Lower leg skin (tissue), 4 donors: Measurements from ENCODE around the gene SLC22A7. TPM values are rescaled to one million over a fixed set of nuclear protein-coding genes. Genes with fewer than 3 reads are reported as not detected.
A peak's percentile ranks its signal among the peaks of the same experiment; 100 is the strongest.

ENCODE experiments used
- DNase-seq, 2 donors: peaks; one replicate each; pipeline ENCODE4 v3.0.0-alpha.2; 2019; ENCODE audit warnings: low spot score in 2 of 2
- H3K4me3 ChIP-seq: fragments of 200-600 bp; sonication (generic); 2 replicates; pipeline ENCODE4 v1.5.1; 2017; ENCODE audit warnings: mild to moderate bottlenecking, low read depth; ENCODE audit not compliant: poor library complexity, severe bottlenecking
- POLR2A ChIP-seq, 2 donors: fragments of 450-650 bp; IDR thresholded peaks; one replicate each; pipeline ENCODE4 v1.6.1; 2016 to 2017; ENCODE audit warnings: antibody characterized with exemption in 2 of 2, mild to moderate bottlenecking in 1 of 2, moderate library complexity in 1 of 2
- WGBS, 2 donors: methylation state at CpG; one replicate each; pipeline ENCODE4 v1.1.5; 2018; 5-methylcytosine and 5-hydroxymethylcytosine counted together
- intact Hi-C: fragments of 100-400 bp; cut with DNase I; formaldehyde crosslinking; loops from one replicate; pipeline ENCODE4 v1.15.0; 2023; ENCODE audit warnings: low total_unique reads
- total RNA-seq, 4 donors: library from RNA; depleted of rRNA; stranded (reverse); fragments of >200 nt; gene quantifications; one replicate each; pipeline ENCODE4 v1.1.0, GENCODE V29; 2016
- TF ChIP-seq, protein P1 (sequence below), 3 donors: fragments of 450-650 bp; IDR thresholded peaks; one replicate each; pipeline ENCODE4 v1.5.1; 2016; ENCODE audit warnings: antibody characterized with exemption in 3 of 3, mild to moderate bottlenecking in 3 of 3, moderate library complexity in 2 of 3

SLC22A7 gene
- total RNA-seq, 4 donors from 2014 or later: not detected

DNA sequence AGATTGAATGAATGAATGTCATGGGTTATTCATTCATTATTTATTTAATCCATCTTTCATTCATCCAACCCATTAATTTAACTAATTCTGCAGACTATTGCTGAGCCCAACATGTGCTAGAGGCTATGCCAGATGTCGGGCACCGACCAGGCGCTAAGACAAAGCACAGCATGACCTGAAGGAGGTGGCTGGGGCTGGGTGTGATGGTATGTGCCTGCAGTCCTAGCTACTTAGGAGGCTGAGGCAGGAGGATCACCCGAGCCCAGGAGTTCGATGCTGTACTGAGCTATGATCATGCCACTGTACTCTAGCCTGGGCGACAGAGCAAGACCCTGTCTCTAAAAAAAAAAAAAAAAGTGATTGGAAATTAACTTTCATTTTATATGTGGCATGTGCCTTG, 5.7 kb upstream of the SLC22A7 start:
- H3K4me3 ChIP-seq: no peak overlapping the region
- WGBS, 2 donors: 89 to 90% methylated on average over 6 of the region's 6 CpGs

DNA sequence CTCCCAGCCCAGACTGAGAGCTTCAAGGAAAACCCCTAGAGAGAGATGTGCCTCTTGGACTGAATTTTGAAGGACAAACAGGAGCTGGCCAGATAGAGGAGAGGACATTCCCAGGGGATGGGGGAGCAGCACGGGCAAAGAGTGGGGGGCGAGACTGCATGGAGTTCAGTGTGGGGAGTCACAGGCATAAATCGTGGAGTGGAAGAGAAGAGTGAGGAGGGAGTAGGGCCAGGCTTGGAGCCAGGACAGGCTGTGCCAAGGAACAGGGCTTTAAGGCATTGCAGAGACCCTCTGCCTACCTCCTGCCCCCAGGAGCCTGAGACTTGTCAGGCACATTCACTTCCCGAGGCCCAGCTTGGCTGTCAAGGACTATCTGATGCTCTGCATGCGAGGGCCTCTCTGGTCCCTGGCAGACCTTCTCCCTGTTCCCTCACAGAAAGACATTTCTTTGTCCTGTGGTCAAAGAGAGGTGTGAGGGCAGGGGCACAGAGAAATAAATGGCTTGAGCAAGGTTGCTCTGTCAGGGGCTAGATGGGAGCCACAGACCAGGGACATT, 5.2 kb upstream of the SLC22A7 start:
- no peak for DNase-seq
- TF ChIP-seq, protein P1, sequence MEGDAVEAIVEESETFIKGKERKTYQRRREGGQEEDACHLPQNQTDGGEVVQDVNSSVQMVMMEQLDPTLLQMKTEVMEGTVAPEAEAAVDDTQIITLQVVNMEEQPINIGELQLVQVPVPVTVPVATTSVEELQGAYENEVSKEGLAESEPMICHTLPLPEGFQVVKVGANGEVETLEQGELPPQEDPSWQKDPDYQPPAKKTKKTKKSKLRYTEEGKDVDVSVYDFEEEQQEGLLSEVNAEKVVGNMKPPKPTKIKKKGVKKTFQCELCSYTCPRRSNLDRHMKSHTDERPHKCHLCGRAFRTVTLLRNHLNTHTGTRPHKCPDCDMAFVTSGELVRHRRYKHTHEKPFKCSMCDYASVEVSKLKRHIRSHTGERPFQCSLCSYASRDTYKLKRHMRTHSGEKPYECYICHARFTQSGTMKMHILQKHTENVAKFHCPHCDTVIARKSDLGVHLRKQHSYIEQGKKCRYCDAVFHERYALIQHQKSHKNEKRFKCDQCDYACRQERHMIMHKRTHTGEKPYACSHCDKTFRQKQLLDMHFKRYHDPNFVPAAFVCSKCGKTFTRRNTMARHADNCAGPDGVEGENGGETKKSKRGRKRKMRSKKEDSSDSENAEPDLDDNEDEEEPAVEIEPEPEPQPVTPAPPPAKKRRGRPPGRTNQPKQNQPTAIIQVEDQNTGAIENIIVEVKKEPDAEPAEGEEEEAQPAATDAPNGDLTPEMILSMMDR (IDR thresholded peaks at IDR 0.05): no peak
- TF ChIP-seq POLR2A (IDR thresholded peaks at IDR 0.05): no peak
- WGBS, 2 donors: 73 to 80% methylated on average over 5 of the region's 5 CpGs
- H3K4me3 ChIP-seq: no peak overlapping the region
- intact Hi-C loops: no loop called here

More for the DNA sequence above, 5.7 kb upstream of the SLC22A7 start:
- intact Hi-C loops: no loop called here
- TF ChIP-seq, protein P1 (IDR thresholded peaks at IDR 0.05): no peak
- no peak for TF ChIP-seq POLR2A (IDR thresholded peaks at IDR 0.05)
- no peak for DNase-seq

DNA sequence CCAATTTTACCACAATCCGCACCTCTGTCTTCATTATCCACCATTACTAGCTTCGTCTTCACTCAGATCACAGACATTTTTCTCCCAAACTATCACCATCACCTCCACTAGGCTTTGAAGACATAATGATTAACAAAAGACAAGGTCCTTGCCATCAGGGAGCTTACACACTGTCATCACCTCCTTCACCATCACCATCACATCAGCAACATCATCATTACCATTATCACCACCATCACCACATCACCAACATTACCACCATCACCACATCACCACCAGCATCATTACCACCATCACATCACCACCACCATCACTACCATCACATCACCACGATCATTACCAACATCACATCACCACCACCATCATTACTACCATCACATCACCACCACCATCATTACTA, 4.4 kb upstream of the SLC22A7 start:
- intact Hi-C loops: no loop called here
- WGBS, 2 donors: 92 to 95% methylated on average over 3 of the region's 3 CpGs
- TF ChIP-seq, protein P1 (IDR thresholded peaks at IDR 0.05): no peak
- TF ChIP-seq POLR2A (IDR thresholded peaks at IDR 0.05): no peak
- no peak overlapping the region for H3K4me3 ChIP-seq
- DNase-seq: no peak

DNA sequence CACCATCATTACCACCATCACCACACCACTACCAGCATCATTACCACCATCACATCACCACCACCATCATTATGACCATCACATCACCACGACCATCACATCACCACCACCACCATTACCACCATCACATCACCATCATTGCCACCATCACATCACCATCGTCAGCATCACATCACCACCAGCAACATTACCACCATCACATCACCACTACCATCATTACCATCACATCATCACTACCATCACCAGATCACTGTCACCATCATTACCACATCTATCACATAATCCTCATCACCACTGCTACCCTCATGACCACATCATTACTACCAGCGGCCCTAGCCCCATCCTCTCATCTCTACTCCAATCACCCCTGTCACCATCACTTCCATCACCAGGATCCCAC, 3.5 kb upstream of the SLC22A7 start:
- WGBS, 2 donors: 79 to 85% methylated on average over 3 of the region's 3 CpGs
- TF ChIP-seq, protein P1 (IDR thresholded peaks at IDR 0.05): peak in 1 of 3 donors; percentile 24
- no peak for TF ChIP-seq POLR2A (IDR thresholded peaks at IDR 0.05)
- H3K4me3 ChIP-seq: no peak overlapping the region
- intact Hi-C loops: no loop called here
- no peak for DNase-seq

DNA sequence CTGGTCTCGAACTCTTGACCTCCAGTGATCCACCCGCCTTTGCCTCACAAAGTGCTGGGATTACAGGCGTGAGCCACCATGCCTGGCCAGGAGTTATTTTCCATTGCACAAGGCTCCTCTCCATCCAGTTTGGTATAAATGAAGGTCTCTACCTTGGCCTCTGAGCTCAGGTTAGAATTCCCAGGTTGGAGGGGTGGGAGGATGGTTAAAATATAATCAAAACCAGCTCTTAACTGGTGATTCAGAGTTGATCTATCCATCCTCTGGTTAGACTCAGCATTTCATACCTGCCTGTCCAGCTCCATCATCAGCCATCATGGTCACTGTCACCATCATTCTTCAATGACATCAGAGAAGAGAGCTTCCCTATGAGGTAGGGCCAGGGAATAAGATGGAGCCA, 2.6 kb upstream of the SLC22A7 start:
- peak in 1 of 2 donors; percentile 54 for DNase-seq
- intact Hi-C loops: no loop called here
- 92% methylated on average over 3 of the region's 3 CpGs for WGBS, 2 donors
- H3K4me3 ChIP-seq: no peak overlapping the region
- TF ChIP-seq, protein P1 (IDR thresholded peaks at IDR 0.05): no peak
- no peak for TF ChIP-seq POLR2A (IDR thresholded peaks at IDR 0.05)
